NCI-H2196 (cell line): ENCODE measurements around the gene M1AP.

Experiments used
- DNase-seq: peaks from one replicate; lab custom pipeline; 2025; ENCODE audit not compliant: unreplicated experiment; lab: John Stamatoyannopoulos, UW

The M1AP gene

DNA sequence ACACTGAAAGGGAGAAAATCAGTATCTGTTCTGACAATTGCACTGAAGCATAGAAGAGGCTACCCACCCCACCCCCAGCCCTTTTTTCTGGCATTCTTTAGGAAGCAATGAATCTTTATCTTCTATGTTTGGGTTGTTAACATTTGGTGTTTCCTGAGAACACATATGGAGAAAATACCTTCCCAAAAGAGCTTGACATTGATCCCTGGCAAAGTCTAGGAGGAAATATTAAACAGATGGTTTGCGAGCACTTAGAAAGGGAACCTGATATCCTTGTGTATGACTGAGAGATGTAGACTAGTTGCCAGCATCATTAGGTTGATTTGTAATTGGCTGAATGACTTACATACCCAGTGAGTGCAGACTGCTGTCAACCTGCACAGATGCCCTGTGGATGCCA is 50.7 kb downstream of the M1AP start:
- peak; percentile 16 for DNase-seq

DNA sequence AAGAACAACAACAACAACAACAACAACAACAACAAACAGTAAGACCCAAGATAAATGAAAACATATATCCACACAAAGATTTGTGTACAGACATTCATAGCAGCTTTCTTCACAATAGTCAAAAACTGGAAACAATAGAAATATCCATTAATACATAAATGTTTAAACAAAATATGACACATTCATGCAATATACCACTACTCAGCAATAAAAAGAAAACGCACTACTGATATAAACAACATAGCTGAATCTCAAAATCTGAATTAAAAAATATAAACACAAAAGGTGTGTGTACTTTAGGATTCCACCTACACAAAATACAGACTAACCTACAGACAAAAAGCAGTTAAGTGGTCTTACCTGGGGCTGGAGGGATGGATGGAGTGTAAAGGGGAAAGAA is 51.5 kb downstream of the M1AP start:
- DNase-seq = no peak

DNA sequence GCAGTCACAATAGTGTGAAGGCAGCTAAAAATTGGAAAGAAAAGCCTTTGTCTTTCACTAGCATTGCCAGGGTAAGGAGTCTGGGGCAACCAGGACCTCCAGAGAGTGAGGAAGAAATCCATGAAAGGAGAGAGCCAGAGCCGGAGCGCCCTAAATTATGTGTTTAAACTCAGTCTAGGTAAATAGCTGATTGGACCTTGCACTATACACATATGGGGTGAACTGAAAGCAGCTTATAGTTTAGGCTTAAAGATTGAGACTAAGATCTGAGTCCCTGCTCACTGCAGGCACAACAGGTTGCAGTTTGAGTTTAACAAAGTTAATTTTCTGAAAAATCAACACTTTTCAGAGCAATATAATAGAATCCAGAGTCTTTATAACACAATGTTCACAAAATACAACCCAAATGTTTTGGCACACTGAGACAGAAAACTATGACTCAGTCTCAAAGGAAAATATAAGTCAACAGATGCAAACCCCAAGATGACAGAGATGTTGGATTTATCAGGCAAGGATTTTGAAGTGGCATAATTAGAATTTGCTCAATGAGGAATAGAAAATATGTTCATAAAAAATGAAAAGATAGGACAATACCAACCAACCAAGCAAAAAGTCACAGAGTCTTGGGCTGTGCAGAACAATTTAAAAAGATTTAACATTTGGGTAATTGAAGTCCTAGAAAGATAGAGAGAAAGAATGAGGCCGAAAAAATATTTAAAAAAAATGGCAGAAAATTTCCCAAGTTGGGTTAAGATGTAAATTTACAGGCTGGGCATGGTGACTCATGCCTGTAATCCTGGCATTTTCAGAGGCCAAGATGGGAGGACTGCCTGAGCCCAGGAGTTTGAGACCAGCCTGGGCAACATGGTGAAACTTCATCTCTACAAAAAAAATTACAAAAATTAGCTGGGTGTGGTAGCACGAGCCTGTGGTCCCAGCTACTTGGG is 54.0 kb downstream of the M1AP start:
- no peak for DNase-seq

DNA sequence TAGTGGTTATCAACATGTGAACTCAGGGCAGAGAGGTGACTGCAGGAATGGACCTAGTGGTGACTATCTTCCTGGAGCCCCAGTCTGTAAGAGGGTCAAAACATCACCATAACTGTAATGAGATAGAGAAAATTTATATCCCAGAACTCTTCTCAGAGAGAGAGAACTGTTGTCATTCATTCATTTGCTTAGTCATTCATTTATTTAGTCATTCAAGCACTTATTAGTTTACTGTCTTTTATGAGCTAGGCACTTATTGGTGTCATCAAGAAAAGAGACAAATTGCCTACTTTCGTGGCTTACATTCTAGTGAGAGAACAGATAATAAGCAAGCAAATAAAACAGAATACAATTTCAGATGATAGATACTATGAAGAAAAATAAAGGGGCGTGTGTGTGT is 59.5 kb downstream of the M1AP start:
- no peak for DNase-seq

DNA sequence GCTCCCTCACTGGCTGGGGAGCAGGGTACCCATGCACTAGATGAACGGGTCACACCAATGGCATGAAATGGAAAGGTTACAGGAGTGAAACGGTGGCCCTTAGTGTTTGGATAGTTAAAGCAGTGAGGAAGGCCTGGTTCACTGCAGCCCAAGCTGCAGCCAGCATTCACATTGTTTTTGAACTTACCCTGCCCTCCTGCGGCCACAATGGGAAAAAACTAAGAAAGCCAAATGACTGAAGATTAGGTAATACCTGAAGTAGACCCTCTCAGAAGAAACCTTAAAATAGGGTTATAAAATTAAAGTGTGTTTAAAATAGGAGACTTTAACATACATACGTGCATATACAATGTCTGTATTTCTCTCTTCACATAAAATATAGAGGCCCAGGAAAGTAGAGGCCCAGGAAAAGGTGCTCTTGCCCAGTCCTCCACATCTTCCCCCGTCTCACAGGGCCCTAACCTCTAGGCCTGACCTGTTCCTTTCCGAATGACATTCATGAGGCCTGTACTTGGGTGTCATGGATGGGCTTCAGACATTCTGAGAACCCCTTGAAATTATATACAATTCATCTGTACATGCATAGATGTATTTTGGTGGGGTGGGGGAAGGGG is 60.4 kb downstream of the M1AP start:
- peak; percentile 38 for DNase-seq

DNA sequence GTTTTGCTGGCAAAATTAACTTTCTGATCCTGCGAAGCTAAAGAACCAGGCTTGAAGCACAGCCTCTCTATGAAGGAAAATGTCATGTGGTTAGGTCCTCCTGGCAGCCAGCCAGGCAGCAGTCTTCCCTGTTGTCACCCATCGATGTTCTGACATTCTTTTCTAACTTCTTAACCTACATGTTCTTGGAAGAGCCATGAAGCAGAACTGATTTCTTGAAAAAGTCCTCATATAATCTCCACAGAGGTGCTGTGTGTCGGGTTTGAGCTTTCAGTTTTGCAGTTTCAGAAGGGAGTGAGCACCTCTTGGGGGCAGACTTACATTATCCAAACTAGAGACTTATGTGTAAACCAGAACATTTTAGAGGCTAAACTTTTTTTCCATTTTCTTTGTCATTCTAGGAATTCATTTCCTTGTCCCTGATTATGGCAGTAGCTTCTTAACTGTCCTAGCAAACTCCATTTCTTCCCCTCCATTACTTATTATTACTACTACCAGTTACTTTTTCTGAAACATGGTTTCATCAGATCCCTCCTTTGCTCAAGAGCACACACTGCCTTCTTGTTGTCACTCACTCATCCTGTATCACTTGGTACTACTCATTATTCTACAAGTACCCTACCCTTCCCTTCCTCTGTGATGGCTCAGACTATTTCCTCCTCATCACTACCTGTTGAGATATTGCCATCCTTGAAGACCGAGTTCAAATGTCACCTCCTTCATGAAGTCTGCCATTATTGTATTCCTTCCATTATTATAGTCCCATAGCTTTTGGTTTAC is 62.5 kb downstream of the M1AP start:
- no peak for DNase-seq

DNA sequence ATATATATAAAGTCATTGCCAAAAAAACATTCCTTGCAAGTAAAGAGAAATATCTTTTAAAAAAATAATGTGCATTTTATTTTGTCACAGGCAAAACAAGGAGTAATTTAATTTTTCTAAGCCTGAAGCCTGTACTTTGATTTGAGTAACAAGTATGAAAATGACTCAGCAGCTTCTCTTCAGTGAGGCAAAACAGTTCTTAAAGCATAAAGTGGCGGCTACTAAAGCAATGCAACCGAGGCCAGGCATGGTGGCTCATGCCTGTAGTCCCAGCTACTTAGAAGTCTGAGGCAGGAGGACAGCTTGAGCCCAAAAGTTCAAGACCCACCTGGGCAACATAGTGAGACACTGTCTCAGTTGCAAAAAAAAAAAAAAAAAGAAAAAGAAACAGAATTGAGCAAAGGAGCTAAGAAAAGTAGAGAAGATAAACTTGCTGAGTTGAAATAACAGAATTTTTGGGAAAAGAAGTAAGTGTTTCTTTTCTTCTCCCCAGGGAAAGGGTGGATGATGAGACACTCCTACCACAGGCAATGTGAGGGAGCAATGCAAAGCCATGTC is 64.0 kb downstream of the M1AP start:
- no peak for DNase-seq

DNA sequence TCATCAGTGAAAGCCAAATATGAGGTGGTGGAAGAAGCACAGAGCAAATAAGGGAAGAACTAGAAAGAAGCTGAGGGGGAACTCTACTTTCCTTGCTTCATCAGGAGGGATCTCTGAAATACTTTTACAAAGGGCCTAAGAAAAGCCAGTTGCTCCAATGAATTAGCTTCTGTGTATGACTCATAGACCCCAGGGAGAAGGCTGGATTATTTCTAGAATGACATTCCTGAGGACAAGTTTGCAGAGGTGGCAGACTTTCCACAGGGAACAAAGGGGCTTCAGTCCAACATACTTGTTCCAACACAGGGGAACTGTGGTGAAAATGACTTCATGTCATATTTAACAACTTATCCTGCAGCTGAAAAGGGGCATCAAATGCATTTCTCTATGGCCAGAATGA is 64.6 kb downstream of the M1AP start:
- DNase-seq = no peak

DNA sequence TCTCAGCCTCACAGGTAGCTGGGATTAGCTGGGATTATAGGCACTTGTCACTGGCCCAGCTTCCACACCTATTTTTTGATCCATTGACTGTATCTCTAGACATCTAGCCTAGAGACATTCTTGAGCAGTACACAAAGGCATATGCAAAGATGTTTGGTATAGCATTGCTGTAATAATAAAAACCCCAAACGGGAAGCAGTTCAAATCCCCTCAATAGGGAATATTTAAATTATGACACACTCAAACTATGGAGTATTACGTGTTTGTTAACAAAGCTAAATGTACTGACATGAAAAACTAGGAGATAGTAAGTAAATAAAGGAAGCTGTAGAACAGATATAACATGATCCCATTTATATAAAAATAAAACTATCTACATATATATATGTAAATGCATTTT is 65.9 kb downstream of the M1AP start:
- DNase-seq = no peak

DNA sequence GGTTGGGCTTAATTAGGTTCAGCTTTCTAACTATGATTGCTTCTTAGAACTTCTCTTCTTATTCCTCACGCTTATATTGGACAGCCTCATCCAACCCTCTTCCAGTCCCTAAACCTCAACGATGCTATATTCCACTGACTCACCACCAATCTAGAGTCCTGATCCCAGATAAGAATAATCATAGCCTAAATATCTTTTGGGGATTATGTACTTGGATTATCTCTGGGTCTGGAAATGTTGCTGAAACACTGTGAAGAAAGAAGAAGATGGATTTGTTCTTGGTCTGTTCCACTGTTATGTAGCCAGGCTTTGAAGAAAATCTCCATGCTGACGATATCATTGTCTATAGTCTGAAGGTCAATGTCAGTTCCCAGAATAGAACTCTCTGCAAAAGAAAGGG is 66.7 kb downstream of the M1AP start:
- DNase-seq = no peak

DNA sequence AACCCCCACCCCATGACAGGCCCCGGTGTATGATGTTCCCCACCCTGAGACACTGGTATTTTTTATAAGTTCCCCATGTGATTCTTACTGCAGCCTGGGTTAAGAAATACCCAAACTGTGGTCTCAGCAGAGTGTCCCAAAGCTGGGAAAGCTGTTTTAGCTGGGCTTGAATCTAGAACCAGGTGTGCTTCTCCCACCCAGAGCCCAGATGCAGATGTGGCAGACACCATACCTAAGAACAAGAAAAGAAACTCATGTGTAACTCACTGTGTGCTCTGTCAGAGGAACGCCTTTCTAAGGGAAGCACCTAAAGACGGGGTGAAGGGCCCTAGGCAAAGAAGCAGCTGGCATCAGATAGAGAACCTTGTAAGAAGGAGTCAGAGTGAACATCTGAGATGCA is 69.7 kb downstream of the M1AP start:
- no peak for DNase-seq

DNA sequence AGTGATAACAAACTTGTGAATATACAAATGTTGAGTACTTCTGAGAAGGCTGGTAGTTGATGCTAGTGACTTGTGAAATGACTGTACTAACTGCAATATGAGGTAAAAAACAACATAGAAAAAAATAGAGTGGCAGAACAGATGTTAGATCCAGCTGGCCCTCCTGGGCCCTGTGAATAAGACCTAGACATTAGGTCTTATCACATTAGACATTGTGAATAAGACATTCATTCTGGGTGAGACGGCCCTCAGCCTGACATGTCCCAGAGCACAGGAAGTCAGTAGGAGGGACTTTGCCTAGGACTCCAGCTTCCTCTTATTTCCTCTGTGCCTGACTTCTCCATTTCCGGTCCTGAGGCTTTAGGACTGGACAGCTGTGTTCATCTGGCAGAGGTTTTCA is 70.7 kb downstream of the M1AP start:
- no peak for DNase-seq

DNA sequence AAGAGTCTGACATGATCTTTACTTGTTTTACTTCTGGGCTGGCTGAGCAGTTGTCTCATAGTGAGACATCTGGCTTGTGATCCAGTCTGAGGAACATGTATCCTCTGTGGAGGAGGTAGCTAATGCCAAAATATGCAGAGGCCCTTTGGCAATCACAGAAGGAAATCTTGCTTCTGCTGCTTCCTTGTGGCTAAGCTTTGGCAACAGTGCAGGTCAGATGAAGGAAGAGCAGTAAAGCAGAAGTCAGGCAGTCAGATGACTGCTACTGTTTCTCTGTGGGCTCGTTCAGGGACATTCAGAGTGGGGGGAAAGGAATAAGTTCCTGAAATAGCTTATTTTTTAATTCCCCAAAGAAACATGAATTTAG is 71.3 kb downstream of the M1AP start:
- no peak for DNase-seq

DNA sequence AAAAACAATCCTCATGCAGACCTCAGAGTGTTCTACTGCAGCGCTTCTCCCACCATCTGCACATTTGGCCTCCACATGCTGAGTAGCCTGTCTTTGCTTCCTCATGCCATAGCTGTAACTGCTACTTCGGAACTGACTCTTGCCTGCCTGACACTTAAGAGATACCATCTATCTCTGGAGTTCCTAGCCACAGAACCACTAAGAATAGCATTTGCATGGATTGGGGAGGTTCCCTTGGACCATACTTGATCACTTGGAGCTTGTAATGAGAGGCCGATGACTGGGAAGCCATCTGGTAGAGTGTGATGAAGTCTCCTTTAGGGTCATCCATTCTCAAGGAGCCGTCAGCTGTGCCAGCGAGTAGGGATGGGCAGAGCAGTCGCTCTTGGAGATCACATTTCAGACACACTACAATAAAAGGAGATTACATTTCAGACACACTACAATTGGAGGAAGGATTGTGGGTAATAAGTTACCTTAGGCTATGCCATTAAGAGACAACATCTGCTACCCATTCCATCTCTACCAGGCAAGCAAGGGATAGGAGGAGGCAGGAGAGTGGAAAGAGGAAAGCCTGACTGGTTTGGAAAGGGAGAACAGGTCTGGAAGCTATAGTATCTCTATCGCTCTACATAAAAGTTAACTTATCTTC is 71.8 kb downstream of the M1AP start:
- no peak for DNase-seq

DNA sequence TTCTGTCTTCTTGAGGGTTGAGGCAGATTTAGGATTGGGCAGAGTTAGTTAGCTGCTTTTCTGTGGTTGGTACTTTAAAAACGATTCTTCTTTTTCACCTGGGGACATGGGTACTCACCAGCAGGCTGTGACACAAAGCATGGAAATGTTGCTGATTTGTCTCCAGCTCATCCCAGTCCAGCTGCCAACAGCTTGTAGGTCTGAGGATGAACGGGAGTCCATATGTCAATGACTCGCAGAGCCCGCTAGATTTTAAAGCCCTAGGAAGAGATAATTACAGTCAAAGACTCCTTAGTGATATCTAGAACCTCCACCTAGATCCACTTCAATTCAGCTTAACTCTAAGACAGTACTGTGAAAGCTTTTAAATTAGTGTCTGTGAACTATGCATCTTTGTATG is 72.8 kb downstream of the M1AP start:
- no peak for DNase-seq

DNA sequence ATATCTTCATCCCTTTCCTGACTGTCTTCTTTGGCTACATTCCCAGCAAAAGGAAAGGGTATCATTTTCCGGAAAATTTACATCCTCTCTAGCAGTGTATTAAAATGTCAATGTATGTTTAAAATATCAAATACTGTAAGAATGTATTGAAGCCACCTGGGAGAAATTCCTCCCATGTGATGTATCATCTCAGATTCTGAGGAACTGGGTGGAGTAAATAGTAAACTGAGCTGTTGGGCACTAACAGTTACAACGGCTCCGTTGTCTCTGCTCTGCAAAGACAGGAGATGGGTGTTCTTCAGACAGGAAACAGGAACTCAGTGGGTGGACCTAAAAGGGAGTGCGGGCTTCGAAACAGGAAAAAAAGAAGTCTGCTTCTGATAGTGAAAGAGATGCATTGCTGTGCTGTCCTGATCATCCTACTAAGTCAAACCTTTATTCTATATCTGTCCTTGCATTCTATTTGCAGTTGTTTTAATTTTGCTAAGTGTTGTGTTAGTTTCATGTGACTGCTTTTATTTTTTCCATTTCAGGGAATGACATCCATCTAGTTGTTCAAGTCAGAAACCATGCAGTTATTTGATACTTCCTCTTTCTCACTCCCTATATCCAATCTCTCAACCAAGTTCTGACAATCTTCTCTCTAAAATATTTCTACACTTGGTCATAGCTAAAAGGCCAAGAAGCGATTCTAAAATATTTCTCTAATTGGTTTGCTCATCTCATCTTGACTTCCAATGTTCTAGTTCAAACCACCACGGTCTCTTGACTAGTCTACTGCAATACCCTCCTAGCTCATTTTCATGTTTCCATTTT is 74.2 kb downstream of the M1AP start:
- DNase-seq = no peak

DNA sequence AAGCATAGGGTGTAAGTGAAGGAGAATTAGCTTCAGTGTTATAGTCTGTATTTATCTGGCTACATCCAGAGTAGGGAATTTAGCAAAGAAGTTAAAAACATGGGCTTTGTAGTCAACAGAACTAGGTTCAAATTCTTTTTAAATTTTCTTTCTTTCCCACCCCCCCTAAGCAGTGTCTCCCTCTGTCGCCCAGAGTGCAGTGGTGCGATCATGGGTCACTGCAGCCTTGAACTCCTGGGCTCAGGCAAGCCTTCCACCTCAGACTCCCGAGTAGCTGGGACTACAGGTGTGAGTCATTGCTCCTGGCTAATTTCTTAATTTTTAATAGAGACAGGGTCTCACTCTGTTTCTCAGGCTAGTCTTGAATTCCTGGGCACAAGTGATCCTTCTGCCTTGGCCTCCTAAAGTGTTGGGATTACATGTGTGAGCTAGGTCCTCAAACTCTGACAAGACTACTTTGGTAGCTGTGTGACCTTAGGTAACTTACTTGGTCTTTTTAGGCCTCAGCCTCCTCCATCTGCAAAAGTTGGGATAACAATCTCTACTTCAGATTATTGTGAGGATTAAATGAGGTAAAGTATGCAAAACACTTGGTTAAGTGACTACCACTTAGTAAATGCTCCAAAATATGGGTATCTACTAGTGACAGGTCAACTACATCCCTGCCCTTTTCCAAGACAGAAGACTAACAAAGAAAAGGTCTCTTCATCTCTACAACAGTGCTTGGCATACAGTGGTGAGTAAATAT is 75.8 kb downstream of the M1AP start:
- DNase-seq = no peak

DNA sequence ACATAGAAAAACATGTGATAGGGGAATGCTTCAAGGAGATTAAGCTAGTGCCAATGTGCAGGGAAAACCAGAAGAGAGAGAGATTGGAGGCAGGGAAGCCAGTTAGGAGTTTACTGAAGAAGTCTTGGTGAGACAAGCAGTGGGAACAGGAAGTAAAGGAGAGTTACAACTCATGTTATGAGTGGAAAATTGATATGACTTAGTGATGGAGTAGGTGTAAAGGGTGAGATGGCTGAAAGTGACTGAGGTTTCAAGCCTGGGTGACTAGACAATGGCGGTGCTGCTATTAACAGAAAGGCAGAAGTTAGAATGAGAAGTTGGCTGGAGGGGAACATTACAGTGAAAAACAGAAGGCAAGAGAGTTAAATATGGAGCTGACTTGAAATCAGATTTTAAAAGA is 77.1 kb downstream of the M1AP start:
- DNase-seq = no peak

DNA sequence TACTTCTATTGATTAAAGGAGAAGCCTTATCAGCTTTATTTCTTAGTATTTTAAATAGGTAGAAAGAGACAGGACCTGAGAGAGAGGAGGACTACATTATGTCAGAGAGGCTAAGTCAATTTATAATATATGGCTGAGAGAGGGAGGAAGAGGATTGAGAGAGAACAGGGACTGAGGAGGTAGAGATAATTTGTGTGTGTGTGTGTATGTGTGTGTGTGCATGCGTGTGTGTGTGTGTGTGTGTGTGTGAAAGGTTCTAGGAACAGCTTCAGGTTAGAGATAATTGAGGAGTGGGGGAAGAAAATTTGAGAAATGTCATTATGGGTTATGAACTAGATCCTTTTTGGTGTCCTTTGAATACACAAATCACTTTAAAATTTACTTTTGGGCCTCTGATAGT is 78.4 kb downstream of the M1AP start:
- no peak for DNase-seq

DNA sequence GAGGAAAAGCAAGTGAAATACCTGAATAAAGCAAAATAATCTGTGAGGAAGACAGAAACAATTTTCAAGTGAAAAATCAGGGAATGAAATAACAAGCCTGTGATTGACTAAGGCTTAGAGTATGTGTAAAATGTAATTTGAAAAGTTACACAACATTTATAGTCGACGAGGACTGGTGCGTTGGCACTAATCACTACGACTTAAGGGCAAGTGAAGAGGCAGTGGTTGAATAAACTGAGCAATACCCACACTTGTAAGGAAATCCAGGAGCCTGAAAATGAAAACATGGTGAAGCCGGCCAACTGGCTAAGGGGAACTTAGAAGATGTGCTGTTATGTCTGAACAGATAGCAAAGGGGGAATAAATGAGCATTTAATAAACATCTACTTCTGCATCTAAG is 80.2 kb downstream of the M1AP start:
- no peak for DNase-seq
